Activated CD4-positive, CD25-positive, alpha-beta regulatory T cell treated with anti-CD3 and anti-CD28 coated beads, Interleukin-2, amount 50 U/mL, for 72 hours (primary cell): ENCODE measurements around the gene MYO10.
"Not testable (repeated sequence)": the region's sequence is repeated elsewhere in the genome, so short reads cannot be mapped to it uniquely, and the experiment has no call there.

ENCODE experiments used
- DNase-seq: peaks from one replicate; pipeline ENCODE4 v3.0.0; 2021

The MYO10 gene

GRCh38 chr5:16737620-16738364 is 198.3 kb downstream of the MYO10 start:
- DNase-seq, result no peak

GRCh38 chr5:16737209-16737608 is 198.9 kb downstream of the MYO10 start:
- no peak for DNase-seq

- no peak for DNase-seq
Measured at GRCh38 chr5:16736158-16736995, 199.7 kb downstream of the MYO10 start.

GRCh38 chr5:16735101-16736060 is 200.7 kb downstream of the MYO10 start:
- no peak for DNase-seq

- no peak for DNase-seq
Measured at GRCh38 chr5:16733331-16734006, 202.6 kb downstream of the MYO10 start.

- DNase-seq, result no peak
Measured at GRCh38 chr5:16732356-16732755, 203.7 kb downstream of the MYO10 start.

- DNase-seq, result no peak
Measured at GRCh38 chr5:16727755-16728325, 208.2 kb downstream of the MYO10 start.

GRCh38 chr5:16726538-16726946 is 209.5 kb downstream of the MYO10 start:
- DNase-seq, result no peak

GRCh38 chr5:16725575-16725974 is 210.5 kb downstream of the MYO10 start:
- no peak for DNase-seq

GRCh38 chr5:16723821-16724220 is 212.3 kb downstream of the MYO10 start:
- no peak for DNase-seq

- no peak for DNase-seq
Measured at GRCh38 chr5:16722097-16722495, 214.0 kb downstream of the MYO10 start.

GRCh38 chr5:16721151-16722096 is 214.7 kb downstream of the MYO10 start:
- DNase-seq, result no peak

- not testable (repeated sequence) for DNase-seq
Measured at GRCh38 chr5:16718036-16718435, 218.1 kb downstream of the MYO10 start.

- no peak for DNase-seq
Measured at GRCh38 chr5:16713386-16713928, 222.6 kb downstream of the MYO10 start.

GRCh38 chr5:16712620-16713019 is 223.5 kb downstream of the MYO10 start:
- no peak for DNase-seq

- DNase-seq, result no peak
Measured at GRCh38 chr5:16712178-16712577, 223.9 kb downstream of the MYO10 start.

GRCh38 chr5:16709691-16710433 is 226.2 kb downstream of the MYO10 start:
- no peak for DNase-seq

- no peak for DNase-seq
Measured at GRCh38 chr5:16707869-16708192, 228.3 kb downstream of the MYO10 start.

GRCh38 chr5:16707168-16707868 is 228.8 kb downstream of the MYO10 start:
- DNase-seq, result no peak
